Calu3 (cell line): ENCODE results near the gene ATP5F1E. TPM values are rescaled to one million over a fixed set of nuclear protein-coding genes. Genes with fewer than 3 reads are reported as not detected.

Source experiments
- BruUV-seq: library from RNA; stranded (reverse); fragments of 400-500 nt; replicated peaks from 2 replicates; lab custom pipeline; 2021; lab: Mats Ljungman, UMichigan
- CTCF ChIA-PET: fragments of 300-600 bp; sonication (Branson Sonifier 250); formaldehyde crosslinking; loops from one replicate; lab custom pipeline; 2022; ENCODE audit warnings: antibody characterized with exemption; lab: Charles Lee
- DNase-seq: peaks from one replicate; pipeline ENCODE4 v3.0.0; 2022
- H3K27ac Mint-ChIP-seq: one replicate; pipeline ENCODE4 v1.8.0; 2022; ENCODE audit warnings: mixed read lengths; ENCODE audit not compliant: unreplicated experiment
- H3K27me3 Mint-ChIP-seq: one replicate; pipeline ENCODE4 v1.8.0; 2022; ENCODE audit warnings: mixed read lengths; ENCODE audit not compliant: unreplicated experiment
- H3K36me3 Mint-ChIP-seq: one replicate; pipeline ENCODE4 v1.8.0; 2022; ENCODE audit warnings: mild to moderate bottlenecking, moderate library complexity, mixed read lengths; ENCODE audit not compliant: insufficient read depth, unreplicated experiment
- H3K4me1 Mint-ChIP-seq: one replicate; pipeline ENCODE4 v1.8.0; 2022; ENCODE audit warnings: mild to moderate bottlenecking, low read depth, mixed read lengths; ENCODE audit not compliant: unreplicated experiment
- H3K4me3 Mint-ChIP-seq: one replicate; pipeline ENCODE4 v1.8.0; 2022; ENCODE audit warnings: mild to moderate bottlenecking, low read depth, moderate library complexity, mixed read lengths; ENCODE audit not compliant: unreplicated experiment
- H3K9me3 Mint-ChIP-seq: one replicate; pipeline ENCODE4 v1.8.0; 2022; ENCODE audit warnings: low read depth, mixed read lengths; ENCODE audit not compliant: unreplicated experiment
- CTCF ChIP-seq: fragments of 200-600 bp; IDR thresholded peaks from one replicate; pipeline ENCODE4 v1.8.0; 2022; ENCODE audit warnings: antibody characterized with exemption; ENCODE audit not compliant: unreplicated experiment
- intact Hi-C: fragments of 100-400 bp; cut with micrococcal nuclease; formaldehyde crosslinking; loops from one replicate; pipeline ENCODE4 v1.10.0; 2022; ENCODE audit not compliant: unreplicated experiment
- total RNA-seq: library from RNA; stranded (reverse); gene quantifications from 2 replicates; pipeline ENCODE4 v1.2.3, GENCODE V29; 2022

The ATP5F1E gene
- total RNA-seq, 1 experiment from 2014 or later: 116 TPM

GRCh38 chr20:59075934-59076508 lies 43.9 kb upstream of the ATP5F1E start:
- intact Hi-C loops: no loop called here
- Mint-ChIP-seq H3K27me3 (peaks cover 99% of the 10 kb centered on the region), H3K36me3 (no peaks in the 10 kb centered on the region), H3K27ac (no peak overlapping the region), H3K4me1 (no peaks in the 10 kb centered on the region), H3K4me3 (no peak overlapping the region), H3K9me3 (no peaks in the 10 kb centered on the region)
- no peak for TF ChIP-seq CTCF
- BruUV-seq: no TSS peak
- CTCF ChIA-PET: interaction anchor here (0.6 to 0.7 kb wide), 3 partner anchors 28 to 420 kb away, joined by 3 to 6 read pairs (median 5); no protein-coding TSS in a partner anchor
- DNase-seq: no peak

GRCh38 chr20:59074456-59074855 lies 42.3 kb upstream of the ATP5F1E start:
- H3K36me3 Mint-ChIP-seq: no peaks in the 10 kb centered on the region
- no peak for DNase-seq
- H3K27ac Mint-ChIP-seq: no peak overlapping the region
- no peaks in the 10 kb centered on the region for H3K4me1 Mint-ChIP-seq
- H3K4me3 Mint-ChIP-seq: no peak overlapping the region
- no peaks in the 10 kb centered on the region for H3K9me3 Mint-ChIP-seq
- intact Hi-C loops: loop anchor here (1.0 kb wide), 1 partner anchor 11 kb away; no protein-coding TSS in a partner anchor
- BruUV-seq: no TSS peak
- H3K27me3 Mint-ChIP-seq: peaks cover 99% of the 10 kb centered on the region
- no peak for TF ChIP-seq CTCF
- CTCF ChIA-PET: no interaction called here

GRCh38 chr20:59073582-59073981 lies 41.4 kb upstream of the ATP5F1E start:
- Mint-ChIP-seq H3K9me3 (no peaks in the 10 kb centered on the region), H3K27ac (no peak overlapping the region), H3K4me1 (no peaks in the 10 kb centered on the region), H3K4me3 (no peak overlapping the region), H3K36me3 (no peaks in the 10 kb centered on the region), H3K27me3 (peaks cover 100% of the 10 kb centered on the region)
- BruUV-seq: no TSS peak
- no peak for TF ChIP-seq CTCF
- DNase-seq: no peak
- intact Hi-C loops: no loop called here
- CTCF ChIA-PET: interaction anchor here (0.6 to 1.4 kb wide), 2 partner anchors 10 to 423 kb away, joined by 3 to 6 read pairs; no protein-coding TSS in a partner anchor

GRCh38 chr20:59071216-59071615 lies 39.1 kb upstream of the ATP5F1E start:
- peaks cover 96% of the 10 kb centered on the region for H3K27me3 Mint-ChIP-seq
- H3K36me3 Mint-ChIP-seq: no peaks in the 10 kb centered on the region
- no TSS peak for BruUV-seq
- no peak overlapping the region for H3K27ac Mint-ChIP-seq
- CTCF ChIA-PET: interaction anchor here (0.5 kb wide), 1 partner anchor 312 kb away, joined by 3 read pairs; no protein-coding TSS in a partner anchor
- H3K4me3 Mint-ChIP-seq: no peak overlapping the region
- intact Hi-C loops: no loop called here
- H3K4me1 Mint-ChIP-seq: no peaks in the 10 kb centered on the region
- no peak for DNase-seq
- no peak for TF ChIP-seq CTCF
- no peaks in the 10 kb centered on the region for H3K9me3 Mint-ChIP-seq
